GM10847 (cell line): ENCODE data around the gene ELOVL5.

ENCODE experiments used
- POLR2A ChIP-seq: IDR thresholded peaks from 2 replicates; pipeline ENCODE4 v1.6.1; 2011; ENCODE audit not compliant: insufficient read length; ENCODE audit errors: extremely low read depth

Gene ELOVL5

GRCh38 chr6:53342217-53342616 is 6.5 kb downstream of the ELOVL5 start:
- TF ChIP-seq POLR2A, result no peak

- TF ChIP-seq POLR2A, result no peak
Observed at GRCh38 chr6:53340536-53340935, 8.2 kb downstream of the ELOVL5 start.

DNA sequence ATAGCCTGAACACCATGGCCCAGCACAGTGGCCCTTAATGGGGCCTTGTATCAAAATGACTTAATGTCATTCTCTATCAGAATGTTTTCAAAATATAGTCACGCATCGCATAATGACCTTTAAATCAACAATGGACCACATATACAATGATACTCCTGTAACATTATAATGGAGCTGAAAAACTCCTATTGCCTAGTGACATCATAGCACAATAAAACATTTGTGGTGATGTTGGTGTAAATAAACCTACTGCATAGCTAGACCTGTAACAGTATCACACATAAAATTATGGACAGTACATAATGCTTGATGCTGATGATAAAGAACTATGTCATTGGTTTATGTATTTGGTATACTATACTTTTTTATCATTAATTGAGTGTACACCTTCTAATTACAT is 9.3 kb downstream of the ELOVL5 start:
- no peak for TF ChIP-seq POLR2A

DNA sequence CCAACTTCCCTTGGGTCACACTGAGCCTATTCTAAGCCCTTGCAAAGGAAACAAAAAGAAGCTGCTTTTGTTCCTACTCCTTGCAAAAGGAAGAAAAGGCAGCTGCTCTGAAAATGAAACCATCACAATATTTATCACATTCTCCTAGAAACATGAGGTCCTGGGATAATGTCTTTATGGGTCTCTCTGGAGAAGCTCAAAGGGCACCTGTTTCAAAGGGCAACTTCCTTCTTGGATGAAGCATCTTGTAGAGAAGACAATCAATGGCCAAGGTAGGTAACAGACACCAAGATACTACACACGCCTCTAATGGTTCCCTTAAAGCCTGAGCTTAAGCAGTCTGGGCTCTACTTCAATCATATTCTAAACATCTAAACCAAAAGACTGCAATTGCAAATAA is 10.4 kb downstream of the ELOVL5 start:
- no peak for TF ChIP-seq POLR2A

DNA sequence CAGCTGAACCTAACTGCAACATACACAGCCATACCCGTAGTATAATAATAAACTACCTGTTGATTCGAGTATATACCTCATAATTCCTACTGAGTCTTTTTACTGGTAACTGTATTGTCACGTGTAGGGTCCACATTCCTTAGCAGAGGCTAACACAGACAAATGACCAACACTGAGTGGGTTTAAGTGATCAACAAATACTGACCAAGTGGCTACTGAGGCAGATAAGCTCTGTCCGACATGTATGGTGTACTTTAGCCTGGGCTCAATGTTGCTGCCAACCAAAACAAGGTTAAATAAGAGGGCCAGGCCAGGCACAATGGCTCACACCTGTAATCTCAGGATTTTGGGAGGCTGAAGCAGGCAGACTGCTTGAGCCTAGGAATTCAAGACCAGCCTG is 12.7 kb downstream of the ELOVL5 start:
- no peak for TF ChIP-seq POLR2A

GRCh38 chr6:53335224-53335994 is 13.3 kb downstream of the ELOVL5 start:
- no peak for TF ChIP-seq POLR2A

DNA sequence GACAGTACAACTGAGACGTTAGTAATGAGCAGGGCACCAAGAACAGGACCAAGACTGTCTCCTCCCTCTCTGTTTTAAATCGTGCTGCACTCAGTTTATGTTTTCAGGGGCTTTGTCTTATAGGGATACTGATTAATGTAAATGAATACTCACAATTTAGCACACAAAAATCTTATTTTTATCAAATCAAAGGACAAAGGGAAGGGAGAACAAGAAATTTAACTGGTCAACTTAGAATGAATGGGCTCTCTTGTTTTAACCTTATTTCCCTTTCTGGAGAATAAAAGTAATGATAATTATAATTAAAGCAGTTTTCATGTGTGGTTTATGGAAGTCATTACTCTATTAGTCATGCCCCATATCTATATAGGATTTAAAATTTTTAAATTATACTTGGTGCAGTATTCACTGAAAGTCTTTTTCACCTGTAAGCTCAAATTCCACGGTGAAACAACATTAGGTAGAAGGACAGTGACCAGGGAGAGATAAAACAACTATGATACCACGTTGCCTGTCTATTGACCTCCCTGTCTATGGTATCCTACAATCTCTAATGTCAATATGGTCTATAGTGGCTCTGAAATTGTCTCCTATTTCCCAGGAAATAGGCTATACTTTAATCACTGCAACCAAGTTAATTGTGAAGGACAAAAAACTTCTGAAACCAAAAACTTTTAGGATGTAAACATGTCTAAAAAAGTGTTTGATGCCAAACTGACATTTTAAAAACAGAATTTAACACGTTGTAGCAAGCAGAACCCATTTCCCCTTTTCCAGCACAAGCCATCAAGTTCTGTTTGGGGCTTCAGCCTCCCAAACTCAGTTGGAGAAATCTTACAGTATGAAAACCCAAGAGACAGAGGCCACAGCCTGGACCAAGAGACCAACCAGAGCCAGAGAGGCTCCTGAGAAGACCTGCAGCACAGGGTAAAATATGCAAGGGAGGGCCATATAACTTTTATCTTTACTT is 15.0 kb downstream of the ELOVL5 start:
- no peak for TF ChIP-seq POLR2A

DNA sequence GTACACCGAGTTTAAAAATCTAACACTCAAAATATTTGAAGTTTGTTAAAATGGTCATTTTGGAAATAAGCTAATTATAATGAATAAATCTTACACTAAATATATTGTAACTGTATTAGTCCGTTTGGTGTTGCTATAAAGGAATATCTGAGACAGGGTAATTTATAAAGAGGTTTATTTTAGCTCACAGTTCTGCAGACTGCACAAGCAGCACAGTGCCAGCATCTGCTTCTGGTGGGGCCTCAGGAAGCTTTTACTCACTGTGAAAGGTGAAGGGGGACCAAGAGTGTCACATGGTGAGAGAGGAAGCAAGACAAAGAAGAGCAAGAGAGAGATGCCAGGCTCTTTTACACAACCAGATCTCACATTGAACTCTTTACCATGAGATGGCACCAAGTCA is 17.1 kb downstream of the ELOVL5 start:
- TF ChIP-seq POLR2A, result no peak

DNA sequence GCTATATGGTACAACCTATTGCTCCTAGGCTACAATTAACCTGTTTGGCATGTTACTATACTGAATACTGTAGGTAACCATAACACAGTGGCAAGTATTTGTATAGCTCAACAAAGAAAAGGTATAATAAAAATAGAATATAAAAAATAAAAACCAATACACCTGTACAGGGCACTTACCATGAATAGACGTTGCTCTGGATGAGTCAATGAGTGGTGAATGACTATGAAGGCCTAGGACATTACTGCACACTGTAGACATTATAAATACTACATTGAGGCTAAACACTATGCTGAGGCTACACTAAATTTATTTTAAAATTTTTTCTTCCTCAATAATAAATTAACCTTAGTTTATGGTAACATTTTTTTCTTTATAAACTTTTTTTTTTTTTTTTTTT is 18.6 kb downstream of the ELOVL5 start:
- no peak for TF ChIP-seq POLR2A

- TF ChIP-seq POLR2A, result no peak
Observed at GRCh38 chr6:53328375-53328774, 20.4 kb downstream of the ELOVL5 start.

DNA sequence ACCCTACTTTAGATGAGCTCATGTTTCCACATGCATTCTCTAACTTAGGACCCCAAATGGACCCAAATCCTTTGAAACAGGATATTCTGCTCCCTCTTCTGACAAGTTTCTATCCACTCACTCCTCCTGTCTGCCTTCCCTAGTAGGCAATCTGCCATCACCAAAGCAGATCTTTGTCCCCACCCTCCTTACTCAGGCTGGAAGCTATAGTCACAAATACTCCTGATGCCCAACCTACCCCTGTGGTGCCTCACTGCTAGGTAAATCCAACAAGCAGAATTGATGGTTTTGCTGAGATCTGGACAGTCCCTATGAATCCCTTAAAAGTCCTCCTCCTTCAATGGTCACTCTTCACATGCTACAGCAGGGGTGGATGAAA is 21.7 kb downstream of the ELOVL5 start:
- TF ChIP-seq POLR2A, result no peak

DNA sequence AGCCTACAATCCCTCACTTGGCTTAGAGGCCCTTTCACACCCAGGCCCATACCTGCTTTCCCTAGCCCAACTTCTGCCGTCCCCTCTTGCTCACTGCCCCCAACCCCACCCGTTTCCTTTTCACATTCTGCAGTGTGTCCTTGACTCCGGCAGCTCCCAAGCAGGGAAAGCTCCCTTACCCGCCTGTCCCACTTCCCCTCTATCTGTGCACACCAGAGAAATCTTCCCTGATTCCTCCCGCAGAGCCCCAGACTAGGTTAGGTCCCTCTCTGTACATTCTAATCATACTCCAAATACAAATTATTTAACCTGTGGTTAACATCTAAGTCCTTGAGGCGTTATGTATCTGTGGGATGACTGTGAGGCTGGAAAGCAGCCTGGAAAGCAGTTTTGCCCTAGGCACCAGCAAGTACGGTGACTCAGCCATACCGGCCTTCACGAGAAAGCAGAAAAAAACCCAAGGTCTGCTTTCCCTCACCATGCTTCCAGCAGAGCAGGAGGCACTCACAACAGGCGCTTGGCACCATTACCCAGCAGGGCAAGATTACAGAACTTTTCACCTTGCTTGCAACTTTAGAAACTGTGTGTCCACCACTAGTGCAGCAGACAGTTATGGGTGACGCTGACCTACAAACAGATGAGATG is 22.3 kb downstream of the ELOVL5 start:
- no peak for TF ChIP-seq POLR2A

DNA sequence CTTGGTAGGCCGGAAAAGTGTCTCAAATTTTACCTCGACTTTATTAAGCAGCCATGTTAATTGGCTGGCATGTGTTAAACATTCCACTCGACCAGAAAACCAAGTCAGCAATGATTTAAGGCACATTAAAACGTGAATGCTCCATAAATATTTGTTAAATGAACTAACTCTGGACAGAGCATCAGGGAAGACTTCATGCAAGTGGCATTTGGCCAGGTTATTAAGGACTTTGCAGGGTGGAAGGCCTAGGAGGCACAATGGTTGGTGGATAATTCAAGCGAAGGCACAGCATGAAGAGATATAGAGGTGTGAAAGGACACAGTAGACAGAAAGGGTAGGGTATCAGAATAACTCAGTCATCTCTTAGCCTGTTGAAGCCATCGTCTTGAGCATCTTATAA is 23.0 kb downstream of the ELOVL5 start:
- TF ChIP-seq POLR2A, result no peak

- no peak for TF ChIP-seq POLR2A
Observed at GRCh38 chr6:53322188-53323029, 26.3 kb downstream of the ELOVL5 start.

DNA sequence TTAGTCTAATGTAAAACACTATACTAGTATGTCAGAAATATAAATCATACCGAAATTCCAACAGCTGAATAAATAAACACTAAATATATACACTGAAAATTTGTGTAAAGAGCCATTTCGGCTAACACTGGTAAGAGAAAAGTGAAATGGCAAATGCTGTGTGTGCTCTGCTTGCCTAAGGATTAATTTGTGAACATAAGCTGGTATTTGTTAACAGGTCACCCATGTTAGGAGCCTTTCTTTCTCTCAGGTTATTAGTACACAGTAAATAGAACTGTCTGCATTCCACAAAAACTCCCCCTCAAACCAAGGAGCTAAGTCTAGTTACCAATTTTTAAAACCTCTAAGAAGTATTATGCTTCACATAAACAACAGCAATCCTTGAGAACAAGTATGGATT is 27.0 kb downstream of the ELOVL5 start:
- TF ChIP-seq POLR2A, result no peak

- TF ChIP-seq POLR2A, result no peak
Observed at GRCh38 chr6:53320964-53321363, 27.8 kb downstream of the ELOVL5 start.
